HL-60 (cell line): ENCODE results near the gene TRMU.

Experiments
- DNase-seq, 2 experiments: peaks; one replicate each; pipeline ENCODE4 v3.0.0-alpha.2; 2010 to 2020; ENCODE audit warnings: low read depth in 1 of 2, low spot score in 1 of 2
- H3K27ac ChIP-seq: fragments of 250-450 bp; sonication (Bioruptor Pico); replicated peaks from 2 replicates; pipeline ENCODE4 v1.5.1; 2020; ENCODE audit warnings: mild to moderate bottlenecking, moderate library complexity
- H3K27me3 ChIP-seq: fragments of 250-450 bp; sonication (Bioruptor Pico); 2 replicates; pipeline ENCODE4 v1.5.1; 2021; ENCODE audit warnings: mild to moderate bottlenecking, moderate library complexity; ENCODE audit not compliant: insufficient read depth, poor library complexity, severe bottlenecking
- H3K4me3 ChIP-seq: replicated peaks from 2 replicates; pipeline ENCODE4 v1.5.1; 2011; ENCODE audit warnings: mild to moderate bottlenecking, control low read depth, low read length; ENCODE audit not compliant: insufficient read depth
- GABPA ChIP-seq: IDR thresholded peaks from 2 replicates; pipeline ENCODE4 v1.6.1; 2012; ENCODE audit warnings: low read depth
- POLR2AphosphoS5 ChIP-seq: IDR thresholded peaks from 2 replicates; pipeline ENCODE4 v1.6.1; 2012; ENCODE audit warnings: low read depth
- SPI1 ChIP-seq: IDR thresholded peaks from 2 replicates; pipeline ENCODE4 v1.6.1; 2012; ENCODE audit warnings: low read depth, mild to moderate bottlenecking, borderline replicate concordance
- TF ChIP-seq, protein P1 (sequence below): IDR thresholded peaks from 2 replicates; pipeline ENCODE4 v1.6.1; 2012; ENCODE audit warnings: low read depth; ENCODE audit not compliant: insufficient replicate concordance
- TF ChIP-seq, protein P2 (sequence below): IDR thresholded peaks from one replicate; pipeline ENCODE4 v1.5.1; 2011; ENCODE audit warnings: low read length, control low read depth, inconsistent platforms; ENCODE audit not compliant: insufficient read depth

Gene TRMU

DNA sequence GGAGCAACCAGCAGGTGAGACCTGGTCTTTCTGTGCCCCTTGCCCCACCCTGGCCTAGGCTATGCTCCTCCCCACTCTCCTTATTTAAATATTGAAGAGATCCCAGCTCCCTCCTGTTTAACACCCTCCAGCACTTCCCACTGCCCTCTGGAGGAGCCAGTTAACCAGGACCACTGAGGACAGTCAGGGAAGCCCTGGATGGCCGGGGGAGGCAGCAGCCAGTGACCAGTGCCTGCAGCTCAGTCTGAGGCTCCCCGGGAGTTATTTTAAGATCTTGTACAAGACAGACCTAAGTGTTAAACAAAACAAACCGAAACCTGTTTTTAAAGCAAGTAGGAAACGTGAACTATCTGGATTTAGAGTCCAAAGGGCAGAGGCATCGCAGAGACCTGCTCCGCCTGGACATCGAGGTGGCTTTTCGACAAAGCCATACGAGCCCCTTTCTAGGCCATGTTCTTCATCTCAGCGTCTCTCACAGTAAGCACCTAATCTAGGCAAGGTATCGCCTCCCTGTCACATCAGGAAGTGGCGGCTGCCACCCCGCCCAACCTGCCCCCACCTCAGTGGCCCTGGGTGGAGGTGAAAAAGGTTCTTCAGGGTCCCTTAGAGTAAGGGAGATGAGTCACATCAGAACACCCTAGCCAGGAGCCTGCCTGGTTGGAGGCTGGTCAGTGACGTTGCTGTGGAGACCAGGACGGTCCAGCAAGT lies 35.2 kb downstream of the TRMU start:
- peaks cover 23% of the 10 kb centered on the region for H3K27me3 ChIP-seq
- no peak overlapping the region for H3K27ac ChIP-seq
- DNase-seq: no peak
- TF ChIP-seq, protein P1, sequence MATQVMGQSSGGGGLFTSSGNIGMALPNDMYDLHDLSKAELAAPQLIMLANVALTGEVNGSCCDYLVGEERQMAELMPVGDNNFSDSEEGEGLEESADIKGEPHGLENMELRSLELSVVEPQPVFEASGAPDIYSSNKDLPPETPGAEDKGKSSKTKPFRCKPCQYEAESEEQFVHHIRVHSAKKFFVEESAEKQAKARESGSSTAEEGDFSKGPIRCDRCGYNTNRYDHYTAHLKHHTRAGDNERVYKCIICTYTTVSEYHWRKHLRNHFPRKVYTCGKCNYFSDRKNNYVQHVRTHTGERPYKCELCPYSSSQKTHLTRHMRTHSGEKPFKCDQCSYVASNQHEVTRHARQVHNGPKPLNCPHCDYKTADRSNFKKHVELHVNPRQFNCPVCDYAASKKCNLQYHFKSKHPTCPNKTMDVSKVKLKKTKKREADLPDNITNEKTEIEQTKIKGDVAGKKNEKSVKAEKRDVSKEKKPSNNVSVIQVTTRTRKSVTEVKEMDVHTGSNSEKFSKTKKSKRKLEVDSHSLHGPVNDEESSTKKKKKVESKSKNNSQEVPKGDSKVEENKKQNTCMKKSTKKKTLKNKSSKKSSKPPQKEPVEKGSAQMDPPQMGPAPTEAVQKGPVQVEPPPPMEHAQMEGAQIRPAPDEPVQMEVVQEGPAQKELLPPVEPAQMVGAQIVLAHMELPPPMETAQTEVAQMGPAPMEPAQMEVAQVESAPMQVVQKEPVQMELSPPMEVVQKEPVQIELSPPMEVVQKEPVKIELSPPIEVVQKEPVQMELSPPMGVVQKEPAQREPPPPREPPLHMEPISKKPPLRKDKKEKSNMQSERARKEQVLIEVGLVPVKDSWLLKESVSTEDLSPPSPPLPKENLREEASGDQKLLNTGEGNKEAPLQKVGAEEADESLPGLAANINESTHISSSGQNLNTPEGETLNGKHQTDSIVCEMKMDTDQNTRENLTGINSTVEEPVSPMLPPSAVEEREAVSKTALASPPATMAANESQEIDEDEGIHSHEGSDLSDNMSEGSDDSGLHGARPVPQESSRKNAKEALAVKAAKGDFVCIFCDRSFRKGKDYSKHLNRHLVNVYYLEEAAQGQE: no peak
- TF ChIP-seq SPI1: no peak
- no peak for TF ChIP-seq GABPA
- TF ChIP-seq, protein P2, sequence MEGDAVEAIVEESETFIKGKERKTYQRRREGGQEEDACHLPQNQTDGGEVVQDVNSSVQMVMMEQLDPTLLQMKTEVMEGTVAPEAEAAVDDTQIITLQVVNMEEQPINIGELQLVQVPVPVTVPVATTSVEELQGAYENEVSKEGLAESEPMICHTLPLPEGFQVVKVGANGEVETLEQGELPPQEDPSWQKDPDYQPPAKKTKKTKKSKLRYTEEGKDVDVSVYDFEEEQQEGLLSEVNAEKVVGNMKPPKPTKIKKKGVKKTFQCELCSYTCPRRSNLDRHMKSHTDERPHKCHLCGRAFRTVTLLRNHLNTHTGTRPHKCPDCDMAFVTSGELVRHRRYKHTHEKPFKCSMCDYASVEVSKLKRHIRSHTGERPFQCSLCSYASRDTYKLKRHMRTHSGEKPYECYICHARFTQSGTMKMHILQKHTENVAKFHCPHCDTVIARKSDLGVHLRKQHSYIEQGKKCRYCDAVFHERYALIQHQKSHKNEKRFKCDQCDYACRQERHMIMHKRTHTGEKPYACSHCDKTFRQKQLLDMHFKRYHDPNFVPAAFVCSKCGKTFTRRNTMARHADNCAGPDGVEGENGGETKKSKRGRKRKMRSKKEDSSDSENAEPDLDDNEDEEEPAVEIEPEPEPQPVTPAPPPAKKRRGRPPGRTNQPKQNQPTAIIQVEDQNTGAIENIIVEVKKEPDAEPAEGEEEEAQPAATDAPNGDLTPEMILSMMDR: no peak
- no peak for TF ChIP-seq POLR2AphosphoS5
- H3K4me3 ChIP-seq: no peak overlapping the region

DNA sequence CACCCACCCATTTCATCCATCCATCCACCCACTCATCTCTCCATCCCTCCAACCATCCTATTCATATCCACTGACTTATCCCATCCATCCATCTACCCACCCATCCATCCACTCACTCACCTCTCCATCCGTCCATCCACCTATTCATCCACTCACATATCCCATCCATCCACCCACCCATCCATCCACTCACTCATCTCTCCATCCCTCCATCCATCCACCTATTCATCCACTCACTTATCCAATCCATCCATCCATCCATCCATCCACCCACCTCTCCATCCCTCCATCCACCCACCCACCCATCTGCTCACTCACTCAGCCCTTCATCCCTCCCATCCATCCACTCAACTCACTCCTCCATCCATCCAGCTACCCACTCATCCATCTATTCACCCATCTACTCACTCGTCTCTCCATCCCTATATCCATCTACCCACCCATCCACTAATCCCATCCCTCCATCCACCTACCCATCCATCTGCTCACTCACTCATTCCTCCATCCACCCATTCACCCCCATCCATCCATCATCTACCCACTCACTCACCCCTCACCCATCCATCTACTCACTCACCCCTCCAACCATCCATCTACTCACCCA lies 36.2 kb downstream of the TRMU start:
- DNase-seq: no peak
- no peak overlapping the region for H3K27ac ChIP-seq
- TF ChIP-seq, protein P2: no peak
- no peak for TF ChIP-seq POLR2AphosphoS5
- no peak for TF ChIP-seq SPI1
- TF ChIP-seq, protein P1: no peak
- no peak for TF ChIP-seq GABPA
- no peak overlapping the region for H3K4me3 ChIP-seq
- peaks cover 17% of the 10 kb centered on the region for H3K27me3 ChIP-seq

DNA sequence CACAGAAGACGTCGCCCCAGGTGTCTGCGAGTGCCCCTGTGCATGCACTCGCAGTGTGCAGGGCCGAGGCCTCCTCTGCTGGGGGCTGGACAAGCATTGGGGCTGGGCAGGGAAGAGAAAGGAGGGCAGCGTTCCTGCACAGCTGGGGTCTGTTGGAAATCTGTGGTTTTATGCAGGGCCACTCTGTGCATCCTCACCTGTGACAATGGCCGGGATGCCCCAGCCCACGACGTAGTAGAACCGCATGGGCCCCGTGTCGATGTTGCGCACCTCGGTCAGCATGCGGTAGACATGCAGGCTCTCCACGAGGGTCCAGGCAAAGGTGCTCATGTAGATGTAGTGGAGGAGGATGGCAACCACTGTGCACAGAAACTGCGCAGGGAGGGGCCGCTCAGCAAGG lies 37.2 kb downstream of the TRMU start:
- no peak for TF ChIP-seq GABPA
- TF ChIP-seq SPI1: no peak
- TF ChIP-seq POLR2AphosphoS5: no peak
- TF ChIP-seq, protein P1: no peak
- TF ChIP-seq, protein P2: no peak
- no peak for DNase-seq
- Histone ChIP-seq H3K27ac (no peak overlapping the region), H3K4me3 (no peak overlapping the region), H3K27me3 (peaks cover 11% of the 10 kb centered on the region)
